IPS-18c (cell line): ENCODE results near the gene MALL.
"Not testable (repeated sequence)": the region's sequence is repeated elsewhere in the genome, so short reads cannot be mapped to it uniquely, and the experiment has no call there.

ENCODE experiments used
- H3K4me3 ChIP-seq: 2 replicates; pipeline ENCODE4 v1.7.0; 2013; ENCODE audit warnings: low read depth, mild to moderate bottlenecking, low read length, moderate library complexity; ENCODE audit not compliant: insufficient read depth
- H3K9me3 ChIP-seq: one replicate; pipeline ENCODE4 v1.6.1; 2013; ENCODE audit warnings: mild to moderate bottlenecking, low read length, moderate library complexity; ENCODE audit not compliant: control insufficient read depth, insufficient read depth

The MALL gene

DNA sequence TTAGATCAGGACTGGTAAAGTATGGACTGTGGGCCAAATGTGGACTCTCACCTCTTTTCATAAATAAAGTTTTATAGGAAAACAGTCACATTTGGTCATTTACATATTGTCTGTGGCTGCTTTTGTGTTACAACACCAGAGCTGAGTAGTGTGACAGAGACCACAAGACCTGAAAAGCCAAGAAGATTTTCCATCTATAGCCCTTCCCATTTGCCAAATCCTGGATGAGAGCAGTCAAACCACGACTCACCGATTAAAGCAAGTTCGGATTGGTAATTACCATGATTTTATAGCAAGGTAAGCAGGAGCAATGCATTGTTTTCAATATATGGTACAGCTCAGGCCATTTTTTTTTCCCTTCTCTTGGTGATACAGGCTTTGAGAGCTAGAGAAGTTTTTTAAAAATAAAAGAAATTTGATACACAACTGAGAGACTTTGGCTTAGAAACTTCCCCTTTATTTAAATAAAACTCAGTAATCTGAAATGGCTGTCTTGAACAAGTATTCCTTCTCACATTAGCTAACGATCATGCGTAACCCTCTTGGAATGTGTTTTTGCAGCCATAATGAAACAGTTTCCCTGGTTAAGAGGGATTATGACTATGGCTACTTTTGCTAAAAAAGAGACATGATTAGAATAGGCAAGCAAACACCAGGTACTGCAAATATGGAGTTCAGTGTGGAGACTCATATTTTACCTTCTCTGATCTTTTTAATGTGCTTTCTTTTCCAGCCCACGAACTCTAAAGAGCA is 9.5 kb upstream of the MALL start:
- Histone ChIP-seq H3K4me3 (no peak overlapping the region), H3K9me3 (no peaks in the 10 kb centered on the region)

DNA sequence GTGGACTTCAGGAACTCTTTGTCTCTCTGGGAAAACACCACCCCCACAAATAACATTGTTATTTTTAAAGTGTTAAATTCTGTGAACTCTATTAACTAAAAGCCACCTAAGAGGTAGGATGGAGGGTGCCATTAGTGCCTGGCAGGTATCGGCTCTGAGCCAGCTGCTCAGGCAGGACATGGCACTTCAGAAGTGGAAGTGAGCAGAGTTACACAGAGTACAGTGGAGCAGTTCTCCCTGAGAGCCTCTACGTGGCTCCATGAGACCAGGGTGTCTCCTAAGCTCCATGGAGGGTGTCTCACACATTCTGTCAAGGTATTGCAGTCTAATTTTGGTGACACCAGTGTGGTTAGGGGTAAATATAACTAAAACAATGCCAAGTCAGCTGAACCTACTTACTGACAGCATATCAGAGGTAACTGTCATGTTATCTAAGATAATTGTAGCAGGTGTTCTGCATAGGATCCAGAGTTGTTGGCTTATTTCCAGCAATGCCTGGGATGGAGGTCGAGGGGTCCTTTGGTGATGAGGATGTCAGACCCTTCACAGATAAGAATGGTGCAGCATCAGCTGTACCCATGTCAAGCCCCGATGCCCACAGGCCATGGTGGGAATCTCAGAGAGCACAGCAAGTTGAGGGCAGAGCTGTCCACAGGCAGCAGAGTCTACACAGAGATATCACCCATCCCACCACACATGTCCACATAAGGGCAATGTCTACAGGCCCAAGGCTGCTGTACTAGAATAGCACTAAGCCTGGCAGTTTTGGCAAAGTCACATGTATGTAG is 8.6 kb upstream of the MALL start:
- no peak overlapping the region for H3K4me3 ChIP-seq

DNA sequence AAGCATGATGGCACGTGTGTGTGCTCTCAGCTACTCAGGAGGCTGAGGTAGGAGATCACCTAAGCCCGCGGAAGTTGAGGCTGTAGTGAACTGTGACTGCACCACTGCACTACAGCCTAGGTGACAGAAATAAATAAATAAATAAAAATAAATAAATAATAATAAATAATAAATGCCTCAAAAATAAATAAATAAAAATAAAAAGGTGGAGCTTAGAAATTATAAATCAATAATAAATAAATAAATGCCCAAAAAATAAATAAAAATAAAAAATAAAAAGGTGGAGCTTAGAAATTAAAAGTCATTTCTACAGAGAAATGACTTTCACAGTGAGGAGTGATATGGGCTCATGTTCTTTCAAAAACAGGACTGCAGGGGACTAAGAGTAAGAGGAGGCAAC is 6.0 kb upstream of the MALL start:
- no peak overlapping the region for H3K4me3 ChIP-seq
- H3K9me3 ChIP-seq, result no peaks in the 10 kb centered on the region

More for the DNA sequence above, 8.6 kb upstream of the MALL start:
- no peaks in the 10 kb centered on the region for H3K9me3 ChIP-seq

DNA sequence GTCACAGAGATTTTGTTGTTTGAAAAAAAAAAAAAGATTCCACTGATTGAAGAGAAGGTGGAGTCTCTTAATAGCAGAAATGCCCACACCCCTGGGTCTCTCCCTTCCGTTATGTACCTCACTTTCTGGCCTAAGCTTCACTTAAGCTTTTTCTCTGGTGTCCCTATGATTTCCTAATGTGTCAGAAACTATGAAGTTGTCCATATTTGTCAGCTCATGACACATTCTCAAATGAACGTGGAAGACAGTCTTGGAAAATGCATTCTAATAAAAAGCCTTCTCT is 5.4 kb upstream of the MALL start:
- no peak overlapping the region for H3K4me3 ChIP-seq
- no peaks in the 10 kb centered on the region for H3K9me3 ChIP-seq

DNA sequence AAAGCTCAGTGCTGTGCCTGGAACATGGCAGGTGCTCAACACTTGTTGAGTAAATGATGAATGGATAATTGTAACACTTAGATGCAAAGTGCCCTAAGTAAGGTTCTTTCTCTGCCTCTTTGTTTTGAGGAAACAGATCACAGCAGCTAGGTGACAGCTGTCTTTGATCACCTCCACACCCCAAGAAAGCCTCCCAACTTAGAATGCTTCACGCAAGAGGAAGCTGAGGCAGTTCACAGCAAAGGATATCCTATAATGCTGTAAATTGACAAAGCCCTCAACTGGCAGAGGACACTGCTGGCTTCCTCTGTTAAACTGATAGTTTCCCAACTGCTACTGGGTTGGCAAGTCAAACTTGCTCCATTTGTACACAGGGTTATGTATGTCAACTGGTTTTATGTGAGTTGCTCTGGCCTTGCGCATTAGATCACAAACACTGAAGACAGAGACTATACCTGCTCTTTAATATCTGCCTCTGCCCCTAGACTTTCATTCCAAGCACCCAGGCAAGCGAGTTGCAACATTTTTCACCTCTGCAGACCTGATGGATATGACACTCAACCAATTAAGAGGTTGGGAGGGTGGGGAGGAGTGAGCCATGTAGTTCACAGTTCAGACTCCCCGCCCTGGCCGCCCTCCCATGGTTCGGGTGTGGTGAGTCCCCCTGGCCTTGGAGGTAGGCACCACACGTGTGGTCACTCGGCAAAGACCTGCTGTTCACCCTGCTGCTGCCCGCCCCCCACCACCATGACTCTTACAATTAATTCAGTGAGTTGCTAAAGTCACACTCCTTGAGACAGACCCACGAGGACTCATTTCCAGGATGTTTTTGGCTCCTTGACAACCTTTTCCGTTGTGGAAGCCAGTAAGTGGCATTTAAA is 4.8 kb upstream of the MALL start:
- Histone ChIP-seq H3K9me3 (no peaks in the 10 kb centered on the region), H3K4me3 (no peak overlapping the region)

DNA sequence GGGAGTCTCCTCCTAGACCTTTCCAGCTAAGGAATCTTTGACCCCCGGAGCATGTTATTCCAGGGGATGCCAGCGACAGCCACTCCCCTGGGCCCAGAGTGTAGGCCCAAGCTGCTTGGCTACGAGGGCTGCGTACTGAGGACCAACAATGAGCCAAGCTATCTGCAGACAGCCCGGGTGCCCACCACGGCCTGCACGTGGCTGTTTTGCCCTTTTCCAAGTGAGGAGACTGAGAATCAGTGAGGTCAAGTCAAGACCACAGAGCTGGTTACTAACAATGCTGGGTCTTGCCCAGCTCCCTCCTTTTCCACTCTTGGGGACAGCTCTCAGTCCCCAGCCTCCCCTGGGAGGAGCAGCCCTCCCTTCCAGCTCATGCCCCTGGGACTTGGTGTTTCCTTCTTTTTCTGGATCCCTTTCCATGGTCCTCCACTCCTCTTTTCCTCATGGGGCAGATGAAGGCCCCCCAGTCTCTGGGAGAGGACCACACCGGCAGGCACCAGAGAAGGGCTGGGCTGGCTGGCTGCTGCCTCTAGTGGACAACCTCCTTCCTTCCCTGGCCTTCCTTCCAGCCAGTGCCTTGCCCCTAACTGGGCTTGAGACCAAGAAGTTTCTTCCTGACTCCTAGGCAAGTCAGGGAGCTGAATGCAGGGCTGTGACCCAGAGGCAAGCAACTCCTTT is 550 bp upstream of the MALL start:
- H3K9me3 ChIP-seq, result peaks cover 2% of the 10 kb centered on the region
- peak overlapping the region; percentile 58 for H3K4me3 ChIP-seq

DNA sequence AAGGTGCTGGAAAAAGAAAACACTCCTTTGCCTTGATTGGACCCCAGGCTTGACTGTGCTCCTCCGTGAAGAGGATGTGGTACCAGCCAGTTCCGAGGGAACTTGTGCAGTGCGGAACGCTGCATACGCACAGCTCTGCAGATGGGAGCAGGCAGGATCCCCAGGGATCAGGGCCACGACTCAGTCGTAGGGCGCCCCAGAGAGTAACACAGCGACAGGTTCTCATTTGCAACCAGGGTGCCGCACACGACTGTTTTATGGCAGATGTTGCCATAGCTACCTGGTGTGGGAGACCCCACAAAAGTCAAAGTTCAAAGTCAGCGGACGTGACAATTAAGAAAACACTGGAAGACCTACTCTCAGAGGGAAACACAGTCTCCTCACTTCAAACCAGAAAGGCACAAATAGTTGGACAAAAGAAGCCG is 779 bp downstream of the MALL start:
- H3K4me3 ChIP-seq, result no peak overlapping the region
- peaks cover 2% of the 10 kb centered on the region for H3K9me3 ChIP-seq

DNA sequence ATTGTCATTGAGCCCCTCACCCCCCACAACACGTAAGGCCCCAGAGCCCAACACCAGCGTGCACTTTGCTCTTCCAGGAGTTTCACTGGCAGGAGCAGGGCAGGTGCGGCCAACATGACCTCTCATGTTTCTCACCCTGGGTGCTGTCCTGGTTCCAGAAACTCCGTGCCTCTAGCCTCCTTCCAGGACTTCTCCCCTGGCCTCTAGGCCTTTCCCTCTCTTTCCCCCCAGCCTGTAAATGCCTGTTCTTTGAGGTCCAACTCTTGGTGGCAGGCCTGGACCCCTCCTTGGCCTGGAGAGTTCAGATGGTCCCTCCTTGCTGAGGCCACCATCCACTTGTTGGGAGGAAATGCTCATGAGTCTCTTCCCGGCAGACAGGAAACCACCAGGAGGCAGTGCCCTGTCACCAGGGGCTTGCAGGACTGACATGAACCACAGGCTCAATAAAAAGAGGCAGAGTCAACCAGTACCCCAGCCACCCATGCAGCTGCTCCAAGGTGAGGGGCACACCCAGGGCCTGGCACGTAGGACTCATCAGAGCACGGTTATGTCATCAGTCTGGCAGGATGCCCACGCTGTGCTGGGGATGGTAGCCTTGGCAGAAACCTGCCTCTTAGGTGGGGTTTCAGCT is 1.5 kb downstream of the MALL start:
- Histone ChIP-seq H3K9me3 (peaks cover 2% of the 10 kb centered on the region), H3K4me3 (no peak overlapping the region)

DNA sequence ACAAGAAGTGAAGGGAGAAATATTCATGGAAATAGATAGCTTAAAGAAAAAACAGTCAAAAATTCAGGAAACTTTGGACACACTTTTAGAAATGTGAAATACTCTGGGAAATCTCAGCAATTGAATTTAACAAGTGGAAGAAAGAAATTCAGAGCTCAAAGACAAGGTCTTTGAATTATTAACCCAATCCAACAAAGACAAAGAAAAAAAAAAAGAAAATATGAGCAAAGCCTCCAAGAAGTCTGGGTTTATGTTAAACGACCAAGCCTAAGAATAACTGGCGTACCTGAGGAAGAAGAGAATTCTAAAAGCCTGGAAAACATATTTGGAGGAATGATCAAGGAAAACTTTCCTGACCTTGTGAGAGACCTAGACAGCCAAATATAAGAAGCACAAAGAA is 7.3 kb downstream of the MALL start:
- H3K4me3 ChIP-seq, H3K9me3 ChIP-seq: not testable (repeated sequence)

DNA sequence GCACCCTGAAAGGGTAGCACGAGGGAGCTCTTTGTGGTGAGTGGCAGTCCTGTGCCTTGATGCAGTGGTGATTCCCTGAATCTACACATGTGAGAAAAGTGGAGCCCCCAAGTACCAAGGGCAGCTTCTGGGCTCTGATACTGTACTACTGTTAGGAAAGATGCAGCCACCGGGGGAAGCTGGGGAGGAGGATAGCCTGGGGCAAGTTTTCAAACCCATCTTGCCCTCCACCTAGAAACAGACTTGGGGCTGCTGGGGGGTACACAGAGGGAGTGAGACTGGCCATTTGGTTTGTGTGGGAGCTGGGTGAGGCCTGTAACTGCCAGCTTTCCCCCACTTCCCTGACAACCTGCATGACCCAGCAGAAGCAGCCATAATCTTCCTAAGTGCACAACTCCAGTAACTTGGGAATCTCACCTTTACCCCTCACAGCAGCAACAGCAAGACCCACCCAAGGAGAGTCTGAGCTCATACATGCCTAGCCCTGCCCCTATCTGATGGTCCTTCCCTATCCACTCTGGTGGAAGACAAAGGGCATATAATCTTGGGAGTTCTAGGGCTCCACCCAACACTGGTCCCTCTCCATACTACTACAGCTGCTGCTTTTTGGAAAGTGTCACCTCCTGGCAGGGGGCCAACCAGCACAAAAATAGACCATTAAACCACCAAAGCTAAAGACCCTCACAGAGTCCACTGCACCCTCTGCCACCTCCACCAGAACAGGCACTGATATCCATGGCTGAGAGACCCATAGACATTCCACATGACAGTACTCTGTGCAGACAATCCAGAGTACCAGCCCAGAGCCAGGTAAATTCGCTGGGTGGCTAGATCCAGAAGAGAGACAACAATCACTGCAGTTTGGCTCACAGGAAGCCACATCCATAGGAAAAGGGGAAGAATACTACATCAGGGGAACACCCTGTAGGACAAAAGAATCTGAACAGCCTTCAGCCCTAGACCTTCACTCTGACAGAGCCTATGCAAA is 8.2 kb downstream of the MALL start:
- H3K4me3 ChIP-seq, result no peak overlapping the region
- H3K9me3 ChIP-seq, result no peaks in the 10 kb centered on the region

DNA sequence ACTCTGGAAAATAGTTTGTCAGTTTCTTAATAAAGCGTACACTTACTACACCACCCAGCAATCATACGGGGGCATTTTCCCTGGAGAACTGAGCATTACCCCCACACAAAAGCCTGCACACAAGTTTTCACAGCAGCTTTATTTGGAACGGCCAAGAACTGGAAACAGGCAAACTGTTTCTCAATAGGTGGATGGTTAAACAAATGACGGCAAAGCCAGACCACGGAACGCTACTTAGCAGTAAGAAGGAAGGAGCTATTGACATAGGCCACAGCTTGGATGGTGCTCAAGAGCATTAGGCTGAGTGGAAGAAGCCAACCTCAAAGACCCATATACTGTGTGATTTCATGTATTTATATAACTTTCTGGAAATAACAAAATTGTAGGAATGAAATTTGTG is 9.0 kb downstream of the MALL start:
- no peaks in the 10 kb centered on the region for H3K9me3 ChIP-seq
- H3K4me3 ChIP-seq, result no peak overlapping the region

DNA sequence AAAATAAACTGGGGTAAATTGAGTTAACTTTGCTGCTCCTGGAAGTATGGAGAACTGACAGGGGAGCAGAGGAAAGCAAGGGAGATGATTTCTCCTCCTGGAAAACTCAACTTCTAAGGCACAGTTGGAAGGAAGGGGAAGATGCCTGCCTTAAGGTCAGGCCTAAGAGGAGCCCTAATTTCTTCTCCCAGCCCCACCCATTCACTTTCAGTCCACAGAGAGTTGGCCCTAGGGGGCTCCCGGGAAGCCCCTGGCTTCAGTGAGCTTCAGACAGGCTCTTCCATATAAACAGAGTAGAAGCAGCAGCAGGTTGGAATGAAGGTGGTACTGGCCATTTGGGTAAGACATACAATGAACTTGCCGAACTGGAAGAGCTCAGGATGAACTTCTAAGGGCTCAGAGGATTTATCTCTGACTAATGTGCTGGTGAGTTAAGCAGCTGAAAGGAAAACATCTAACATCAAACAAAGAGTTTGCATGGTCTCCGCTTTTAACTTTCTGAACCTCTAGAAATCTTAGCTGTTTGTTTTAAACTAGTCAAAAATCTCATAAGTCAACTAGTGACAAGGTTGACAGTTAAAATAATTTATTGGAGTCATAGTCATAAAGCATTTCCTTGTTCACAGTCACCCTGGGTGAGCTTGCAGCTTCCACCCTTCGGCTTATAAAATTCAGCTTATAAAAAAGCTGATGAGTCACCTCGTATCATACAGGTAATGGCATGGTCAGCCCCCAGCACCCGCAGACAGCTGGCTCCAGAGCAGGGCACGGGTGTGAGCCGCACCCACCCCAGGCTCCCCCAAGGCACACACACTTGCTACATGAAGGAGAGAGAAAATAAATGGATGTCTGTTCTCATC is 9.8 kb downstream of the MALL start:
- no peak overlapping the region for H3K4me3 ChIP-seq
- H3K9me3 ChIP-seq, result no peaks in the 10 kb centered on the region

DNA sequence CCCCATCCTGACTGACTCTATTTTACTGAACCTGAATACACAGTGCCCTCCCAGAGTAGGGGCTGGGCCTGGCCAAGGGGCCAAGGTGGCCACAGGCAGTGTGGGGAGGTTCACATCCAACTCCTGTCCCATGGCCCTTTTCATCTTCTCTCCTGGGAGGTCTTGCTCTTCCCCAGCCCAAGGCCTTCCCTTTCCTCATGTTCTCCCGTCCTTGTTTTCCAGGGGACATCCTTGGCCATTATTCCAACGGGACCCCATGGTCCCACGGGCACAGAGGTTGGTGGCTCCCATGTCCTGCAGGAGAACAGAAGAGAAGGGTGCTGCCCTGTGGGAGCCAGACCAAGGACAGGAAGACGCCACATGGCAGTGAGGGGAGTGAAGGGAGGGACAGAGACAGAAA is 10.4 kb downstream of the MALL start:
- Histone ChIP-seq H3K4me3 (no peak overlapping the region), H3K9me3 (no peaks in the 10 kb centered on the region)

DNA sequence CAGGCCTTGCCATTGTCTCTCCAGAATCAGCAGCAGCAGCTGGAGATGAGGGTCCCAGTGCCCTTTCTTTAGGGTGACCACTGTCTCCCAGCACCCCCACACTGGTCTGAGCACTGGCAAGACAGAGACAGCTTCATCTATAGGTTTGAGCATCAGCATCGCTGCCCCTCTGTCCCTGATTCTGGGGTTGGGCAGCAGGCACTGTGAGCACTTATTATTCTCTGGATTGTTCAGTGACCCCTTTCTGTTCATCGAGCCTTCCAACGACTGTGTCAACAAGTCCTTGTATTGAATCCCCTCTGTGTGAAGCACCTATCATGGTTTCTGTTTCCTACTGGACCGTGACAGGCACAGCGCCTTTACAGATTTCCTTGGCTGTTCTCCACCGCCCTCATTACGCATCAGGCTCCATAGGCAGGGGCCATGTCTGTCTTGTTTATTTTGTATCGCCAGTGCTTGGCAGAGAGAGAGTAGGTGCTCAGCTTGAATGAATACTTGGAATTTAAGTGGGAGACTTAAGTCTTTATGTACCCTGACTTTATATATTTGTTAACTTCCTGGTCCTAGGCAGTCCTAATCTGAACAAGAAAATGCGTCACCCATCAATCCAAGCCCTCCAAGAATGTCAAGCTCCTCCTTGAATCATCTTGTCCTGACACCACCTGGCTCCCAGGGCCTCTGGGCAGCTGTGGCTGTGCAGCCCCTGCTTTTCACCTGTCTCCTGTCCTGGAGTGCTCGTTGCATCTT is 11.4 kb downstream of the MALL start:
- no peak overlapping the region for H3K4me3 ChIP-seq
- no peaks in the 10 kb centered on the region for H3K9me3 ChIP-seq
